Loucy (cell line): Measurements from ENCODE around the gene KRT26.

Source experiments
- H2AFZ ChIP-seq: fragments of 200-600 bp; sonication (generic); 2 replicates; pipeline ENCODE4 v1.6.0; 2016; ENCODE audit warnings: antibody characterized with exemption, mild to moderate bottlenecking, low read length, moderate library complexity
- H3F3A ChIP-seq: fragments of 200-600 bp; 2 replicates; pipeline ENCODE4 v1.6.0; 2016; ENCODE audit warnings: antibody characterized with exemption, low read depth, mild to moderate bottlenecking
- H3K27me3 ChIP-seq: fragments of 200-600 bp; sonication (generic); 2 replicates; pipeline ENCODE4 v1.6.1; 2014; ENCODE audit warnings: low read length, mild to moderate bottlenecking; ENCODE audit not compliant: insufficient read depth, poor library complexity, severe bottlenecking
- H3K36me3 ChIP-seq: fragments of 200-600 bp; sonication (generic); 2 replicates; pipeline ENCODE4 v1.6.1; 2016; ENCODE audit warnings: low read length; ENCODE audit not compliant: insufficient read depth
- H3K4me1 ChIP-seq: fragments of 200-600 bp; sonication (generic); 2 replicates; pipeline ENCODE4 v1.5.1; 2014; ENCODE audit warnings: low read length, mild to moderate bottlenecking; ENCODE audit not compliant: insufficient read depth, poor library complexity, severe bottlenecking
- H3K4me2 ChIP-seq: fragments of 200-600 bp; sonication (generic); 2 replicates; pipeline ENCODE4 v1.6.0; 2014; ENCODE audit warnings: antibody characterized with exemption, low read length, low read depth, mild to moderate bottlenecking; ENCODE audit not compliant: poor library complexity, severe bottlenecking
- H3K4me3 ChIP-seq: fragments of 200-600 bp; sonication (generic); 2 replicates; pipeline ENCODE4 v1.5.1; 2014; ENCODE audit warnings: low read length, mild to moderate bottlenecking, mixed read lengths; ENCODE audit not compliant: poor library complexity, severe bottlenecking
- H3K79me2 ChIP-seq: fragments of 200-600 bp; sonication (generic); 2 replicates; pipeline ENCODE4 v1.6.1; 2014; ENCODE audit warnings: low read length; ENCODE audit not compliant: insufficient read depth
- H3K9ac ChIP-seq: fragments of 200-600 bp; sonication (generic); 2 replicates; pipeline ENCODE4 v1.6.0; 2014; ENCODE audit warnings: mild to moderate bottlenecking, low read depth, low read length, moderate library complexity; ENCODE audit not compliant: poor library complexity, severe bottlenecking
- H3K9me2 ChIP-seq: fragments of 200-600 bp; sonication (generic); replicated peaks from 2 replicates; pipeline ENCODE4 v1.6.1; 2016; ENCODE audit warnings: low read depth, low read length, mixed read lengths
- H3K9me3 ChIP-seq: fragments of 200-600 bp; sonication (generic); 2 replicates; pipeline ENCODE4 v1.6.1; 2014; ENCODE audit warnings: mild to moderate bottlenecking, antibody characterized with exemption, low read length, low read depth; ENCODE audit not compliant: insufficient read depth
- H4K20me1 ChIP-seq: fragments of 200-600 bp; sonication (generic); 2 replicates; pipeline ENCODE4 v1.6.0; 2014; ENCODE audit warnings: antibody characterized with exemption, low read length, mild to moderate bottlenecking; ENCODE audit not compliant: insufficient read depth, poor library complexity, severe bottlenecking
- EZH2phosphoT487 ChIP-seq: fragments of 200-600 bp; IDR thresholded peaks from 2 replicates; pipeline ENCODE4 v1.6.1; 2018; ENCODE audit warnings: antibody characterized with exemption, mild to moderate bottlenecking, moderate library complexity, borderline replicate concordance
- TF ChIP-seq, protein P1 (sequence below): fragments of 200-600 bp; sonication (generic); conservative IDR thresholded peaks from 2 replicates; pipeline ENCODE4 v1.5.1; 2014; ENCODE audit warnings: mild to moderate bottlenecking, antibody characterized with exemption, low read length

The KRT26 gene

GRCh38 chr17:40819528-40820125 lies 47.6 kb upstream of the KRT26 start:
- Histone ChIP-seq H3K36me3 (no peaks in the 10 kb centered on the region), H3K9me3 (no peaks in the 10 kb centered on the region), H2AFZ (peak overlapping the region; percentile 81), H3K9me2 (no peaks in the 10 kb centered on the region; the same call in 1 of the 2 replicates), H3K4me1 (peaks cover 33% of the 10 kb centered on the region), H3K27me3 (peaks cover 64% of the 10 kb centered on the region), H3K4me2 (peak overlapping the region; percentile 94), H3F3A (peaks cover 15% of the 10 kb centered on the region; the same call in 1 of the 2 replicates), H3K9ac (peak overlapping the region; percentile 75), H4K20me1 (no peaks in the 10 kb centered on the region), H3K4me3 (peak overlapping the region; percentile 97), H3K79me2 (peaks cover 22% of the 10 kb centered on the region)
- TF ChIP-seq, protein P1, sequence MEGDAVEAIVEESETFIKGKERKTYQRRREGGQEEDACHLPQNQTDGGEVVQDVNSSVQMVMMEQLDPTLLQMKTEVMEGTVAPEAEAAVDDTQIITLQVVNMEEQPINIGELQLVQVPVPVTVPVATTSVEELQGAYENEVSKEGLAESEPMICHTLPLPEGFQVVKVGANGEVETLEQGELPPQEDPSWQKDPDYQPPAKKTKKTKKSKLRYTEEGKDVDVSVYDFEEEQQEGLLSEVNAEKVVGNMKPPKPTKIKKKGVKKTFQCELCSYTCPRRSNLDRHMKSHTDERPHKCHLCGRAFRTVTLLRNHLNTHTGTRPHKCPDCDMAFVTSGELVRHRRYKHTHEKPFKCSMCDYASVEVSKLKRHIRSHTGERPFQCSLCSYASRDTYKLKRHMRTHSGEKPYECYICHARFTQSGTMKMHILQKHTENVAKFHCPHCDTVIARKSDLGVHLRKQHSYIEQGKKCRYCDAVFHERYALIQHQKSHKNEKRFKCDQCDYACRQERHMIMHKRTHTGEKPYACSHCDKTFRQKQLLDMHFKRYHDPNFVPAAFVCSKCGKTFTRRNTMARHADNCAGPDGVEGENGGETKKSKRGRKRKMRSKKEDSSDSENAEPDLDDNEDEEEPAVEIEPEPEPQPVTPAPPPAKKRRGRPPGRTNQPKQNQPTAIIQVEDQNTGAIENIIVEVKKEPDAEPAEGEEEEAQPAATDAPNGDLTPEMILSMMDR: no peak
- TF ChIP-seq EZH2phosphoT487: no peak

DNA sequence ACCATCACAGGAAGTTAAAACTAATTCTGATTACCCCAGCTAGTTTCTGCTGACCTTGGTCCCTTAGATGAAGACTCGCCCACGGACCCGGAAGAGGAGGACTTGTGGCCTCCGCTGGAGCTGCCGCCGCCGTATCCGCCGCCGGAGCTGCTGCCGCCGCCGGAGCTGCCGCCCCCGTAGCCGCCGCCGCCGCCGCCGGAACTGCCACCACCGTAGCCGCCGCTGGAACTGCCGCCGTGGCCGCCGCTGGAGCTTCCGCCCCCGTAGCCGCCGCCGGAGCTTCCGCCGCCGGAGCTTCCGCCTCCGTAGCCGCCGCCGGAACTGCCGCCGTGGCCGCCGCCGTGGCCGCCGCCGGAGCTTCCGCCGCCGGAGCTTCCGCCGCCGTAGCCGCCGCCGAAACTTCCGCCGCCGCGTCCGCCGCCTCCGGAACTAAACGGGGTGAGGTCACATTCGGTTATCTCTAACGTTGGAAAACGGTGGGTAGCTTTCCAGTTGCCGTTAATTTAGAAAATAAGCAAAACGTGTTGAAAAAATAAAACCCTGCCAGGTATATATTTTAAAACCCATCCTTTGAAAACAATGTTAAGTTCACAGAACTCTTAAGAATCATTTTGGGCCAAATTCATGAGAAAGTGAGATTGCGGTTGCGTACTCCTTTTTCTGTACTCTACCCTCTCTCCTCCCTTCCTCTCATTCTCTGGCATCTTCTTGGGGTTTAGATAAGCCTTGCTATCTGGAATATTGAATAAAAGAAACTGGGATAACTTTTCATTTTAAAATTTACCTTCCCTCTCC lies 46.9 kb upstream of the KRT26 start:
- no peak for TF ChIP-seq EZH2phosphoT487
- TF ChIP-seq, protein P1: no peak
- peaks cover 58% of the 10 kb centered on the region for H3K27me3 ChIP-seq
- peak overlapping the region; percentile 75 for H3K9ac ChIP-seq
- no peaks in the 10 kb centered on the region for H3K9me3 ChIP-seq
- peaks cover 22% of the 10 kb centered on the region for H3K79me2 ChIP-seq
- peak overlapping the region; percentile 97 for H3K4me3 ChIP-seq
- peak overlapping the region; percentile 95 for H3K4me2 ChIP-seq
- peaks cover 15% of the 10 kb centered on the region; the same call in 1 of the 2 replicates for H3F3A ChIP-seq
- H3K9me2 ChIP-seq: no peaks in the 10 kb centered on the region; the same call in 1 of the 2 replicates
- peak overlapping the region; percentile 81 for H2AFZ ChIP-seq
- peaks cover 29% of the 10 kb centered on the region for H3K4me1 ChIP-seq
- H4K20me1 ChIP-seq: no peaks in the 10 kb centered on the region
- H3K36me3 ChIP-seq: no peaks in the 10 kb centered on the region

- H3K36me3 ChIP-seq: no peaks in the 10 kb centered on the region
- no peaks in the 10 kb centered on the region; the same call in 1 of the 2 replicates for H3K9me2 ChIP-seq
- H3K9ac ChIP-seq: peak overlapping the region; percentile 75
- H3K4me3 ChIP-seq: peak overlapping the region; percentile 97
- peaks cover 22% of the 10 kb centered on the region for H3K79me2 ChIP-seq
- H3F3A ChIP-seq: peaks cover 15% of the 10 kb centered on the region; the same call in 1 of the 2 replicates
- H3K27me3 ChIP-seq: peaks cover 58% of the 10 kb centered on the region
- peaks cover 29% of the 10 kb centered on the region for H3K4me1 ChIP-seq
- no peak for TF ChIP-seq EZH2phosphoT487
- TF ChIP-seq, protein P1: no peak
- H4K20me1 ChIP-seq: no peaks in the 10 kb centered on the region
- H3K4me2 ChIP-seq: peak overlapping the region; percentile 95
- H3K9me3 ChIP-seq: no peaks in the 10 kb centered on the region
- H2AFZ ChIP-seq: peak overlapping the region; percentile 64
These were observed 46.3 kb upstream of the KRT26 start for GRCh38 chr17:40818343-40818732.
